Measurements from ENCODE around the gene PDE11A. TPM values are rescaled to one million over a fixed set of nuclear protein-coding genes. Genes with fewer than 3 reads are reported as not detected.

Gene PDE11A
- total and polyA plus RNA-seq, 2 experiments from 2014 or later: 0.34 to 0.86 TPM

GRCh38 chr2:177595126-177595845 is 477.3 kb downstream of the PDE11A start:
- no peak overlapping the region for H3K4me2 ChIP-seq (ENCODE audit: unreplicated experiment)
- H3K36me3 ChIP-seq (ENCODE audit: low read depth): no peaks in the 10 kb centered on the region
- TF ChIP-seq EZH2phosphoT487 (IDR thresholded peaks at IDR 0.05; ENCODE audit: insufficient read depth, low read depth) (no peak), EZH2 (IDR thresholded peaks at IDR 0.05; ENCODE audit: insufficient read depth, poor library complexity, severe bottlenecking) (no peak)
- H3F3A ChIP-seq (ENCODE audit: insufficient read depth): no peaks in the 10 kb centered on the region
- in situ Hi-C loops (cut with MboI): no loop called here
- H3K79me2 ChIP-seq (ENCODE audit: insufficient read depth): no peaks in the 10 kb centered on the region
- H3K9me3 ChIP-seq (ENCODE audit: low read depth): no peaks in the 10 kb centered on the region
- H3K9ac ChIP-seq: no peak overlapping the region
- no peak overlapping the region for H2AFZ ChIP-seq
- no peaks in the 10 kb centered on the region for H3K9me2 ChIP-seq (ENCODE audit: insufficient read depth)
- H3K27ac ChIP-seq: no peak overlapping the region
- DNase-seq: no peak
- 86 to 88% methylated on average over 4 of the region's 4 CpGs for WGBS, 2 experiments (ENCODE audit: low coverage in 1 of 2, low lambda C conversion rate in 2 of 2, missing lambda C conversion rate in 2 of 2)
- peaks cover 3% of the 10 kb centered on the region; the same call in 1 of the 2 replicates for H3K27me3 ChIP-seq (replicated peaks; ENCODE audit: insufficient read depth)
- no peak overlapping the region for H3K4me3 ChIP-seq
- no peaks in the 10 kb centered on the region for H3K4me1 ChIP-seq (ENCODE audit: insufficient read depth)
- no peaks in the 10 kb centered on the region for H4K20me1 ChIP-seq (ENCODE audit: insufficient read depth)

- Histone ChIP-seq H3K36me3 (ENCODE audit: low read depth) (no peaks in the 10 kb centered on the region), H3K9ac (no peak overlapping the region), H3K27ac (no peak overlapping the region), H3K27me3 (replicated peaks; ENCODE audit: insufficient read depth) (no peaks in the 10 kb centered on the region), H2AFZ (no peak overlapping the region), H3K9me2 (ENCODE audit: insufficient read depth) (no peaks in the 10 kb centered on the region), H4K20me1 (ENCODE audit: insufficient read depth) (no peaks in the 10 kb centered on the region), H3K79me2 (ENCODE audit: insufficient read depth) (no peaks in the 10 kb centered on the region), H3K4me1 (ENCODE audit: insufficient read depth) (no peaks in the 10 kb centered on the region), H3K9me3 (ENCODE audit: low read depth) (no peaks in the 10 kb centered on the region), H3K4me3 (no peak overlapping the region), H3K4me2 (ENCODE audit: unreplicated experiment) (no peak overlapping the region), H3F3A (ENCODE audit: insufficient read depth) (no peaks in the 10 kb centered on the region)
- no peak for TF ChIP-seq EZH2phosphoT487 (IDR thresholded peaks at IDR 0.05; ENCODE audit: insufficient read depth, low read depth)
- 33 to 48% methylated on average over 3 of the region's 3 CpGs for WGBS, 2 experiments (ENCODE audit: low coverage in 1 of 2, low lambda C conversion rate in 2 of 2, missing lambda C conversion rate in 2 of 2)
- no peak for DNase-seq
- in situ Hi-C loops (cut with MboI): no loop called here
Observed at GRCh38 chr2:177593402-177593801, 479.2 kb downstream of the PDE11A start.

- no peak overlapping the region for H2AFZ ChIP-seq
- H3K79me2 ChIP-seq (ENCODE audit: insufficient read depth): no peaks in the 10 kb centered on the region
- TF ChIP-seq EZH2phosphoT487 (IDR thresholded peaks at IDR 0.05; ENCODE audit: insufficient read depth, low read depth): no peak
- no peak for TF ChIP-seq EZH2 (IDR thresholded peaks at IDR 0.05; ENCODE audit: insufficient read depth, poor library complexity, severe bottlenecking)
- H3K27me3 ChIP-seq (replicated peaks; ENCODE audit: insufficient read depth): no peaks in the 10 kb centered on the region
- no peak overlapping the region for H3K4me2 ChIP-seq (ENCODE audit: unreplicated experiment)
- no peaks in the 10 kb centered on the region for H3K9me3 ChIP-seq (ENCODE audit: low read depth)
- no peaks in the 10 kb centered on the region for H3F3A ChIP-seq (ENCODE audit: insufficient read depth)
- no peaks in the 10 kb centered on the region for H4K20me1 ChIP-seq (ENCODE audit: insufficient read depth)
- H3K4me3 ChIP-seq: no peak overlapping the region
- in situ Hi-C loops (cut with MboI): no loop called here
- no peak for DNase-seq
- no peaks in the 10 kb centered on the region for H3K36me3 ChIP-seq (ENCODE audit: low read depth)
- H3K9ac ChIP-seq: no peak overlapping the region
- H3K27ac ChIP-seq: no peak overlapping the region
- H3K9me2 ChIP-seq (ENCODE audit: insufficient read depth): no peaks in the 10 kb centered on the region
- H3K4me1 ChIP-seq (ENCODE audit: insufficient read depth): no peaks in the 10 kb centered on the region
Observed at GRCh38 chr2:177592945-177593344, 479.6 kb downstream of the PDE11A start.

- 52 to 56% methylated on average over 2 of the region's 2 CpGs for WGBS, 2 experiments (ENCODE audit: low coverage in 1 of 2, low lambda C conversion rate in 2 of 2, missing lambda C conversion rate in 2 of 2)
- Histone ChIP-seq H3K9ac (no peak overlapping the region), H3K27ac (no peak overlapping the region), H3K36me3 (ENCODE audit: low read depth) (no peaks in the 10 kb centered on the region), H3K4me2 (ENCODE audit: unreplicated experiment) (no peak overlapping the region), H3K4me3 (no peak overlapping the region), H3K79me2 (ENCODE audit: insufficient read depth) (no peaks in the 10 kb centered on the region), H3K27me3 (replicated peaks; ENCODE audit: insufficient read depth) (no peaks in the 10 kb centered on the region), H4K20me1 (ENCODE audit: insufficient read depth) (no peaks in the 10 kb centered on the region), H3K9me2 (ENCODE audit: insufficient read depth) (no peaks in the 10 kb centered on the region), H3K9me3 (ENCODE audit: low read depth) (no peaks in the 10 kb centered on the region), H3F3A (ENCODE audit: insufficient read depth) (no peaks in the 10 kb centered on the region), H2AFZ (no peak overlapping the region), H3K4me1 (ENCODE audit: insufficient read depth) (no peaks in the 10 kb centered on the region)
- no peak for DNase-seq
- in situ Hi-C loops (cut with MboI): no loop called here
- TF ChIP-seq EZH2 (IDR thresholded peaks at IDR 0.05; ENCODE audit: insufficient read depth, poor library complexity, severe bottlenecking): no peak
- TF ChIP-seq EZH2phosphoT487 (IDR thresholded peaks at IDR 0.05; ENCODE audit: insufficient read depth, low read depth): no peak
Observed at GRCh38 chr2:177592397-177592796, 480.2 kb downstream of the PDE11A start.

- no peak overlapping the region for H3K9ac ChIP-seq
- H3K36me3 ChIP-seq (ENCODE audit: low read depth): no peaks in the 10 kb centered on the region
- TF ChIP-seq EZH2phosphoT487 (IDR thresholded peaks at IDR 0.05; ENCODE audit: insufficient read depth, low read depth) (no peak), EZH2 (IDR thresholded peaks at IDR 0.05; ENCODE audit: insufficient read depth, poor library complexity, severe bottlenecking) (no peak)
- H2AFZ ChIP-seq: no peak overlapping the region
- H3K9me3 ChIP-seq (ENCODE audit: low read depth): no peaks in the 10 kb centered on the region
- H3K4me3 ChIP-seq: no peak overlapping the region
- H3K9me2 ChIP-seq (ENCODE audit: insufficient read depth): no peaks in the 10 kb centered on the region
- H3F3A ChIP-seq (ENCODE audit: insufficient read depth): no peaks in the 10 kb centered on the region
- no peaks in the 10 kb centered on the region for H3K27me3 ChIP-seq (replicated peaks; ENCODE audit: insufficient read depth)
- H3K27ac ChIP-seq: no peak overlapping the region
- H3K4me2 ChIP-seq (ENCODE audit: unreplicated experiment): no peak overlapping the region
- no peaks in the 10 kb centered on the region for H4K20me1 ChIP-seq (ENCODE audit: insufficient read depth)
- WGBS, 2 experiments (ENCODE audit: low coverage in 1 of 2, low lambda C conversion rate in 2 of 2, missing lambda C conversion rate in 2 of 2): 63 to 71% methylated on average over 1 of the region's 1 CpG
- no peaks in the 10 kb centered on the region for H3K79me2 ChIP-seq (ENCODE audit: insufficient read depth)
- in situ Hi-C loops (cut with MboI): no loop called here
- H3K4me1 ChIP-seq (ENCODE audit: insufficient read depth): no peaks in the 10 kb centered on the region
- DNase-seq: no peak
Observed at GRCh38 chr2:177589186-177589585, 483.4 kb downstream of the PDE11A start.

All from GM23248 (cell line).